ENCODE measurements around the gene TUT7.
"Not testable (repeated sequence)": the region's sequence is repeated elsewhere in the genome, so short reads cannot be mapped to it uniquely, and the experiment has no call there.

TUT7 gene, protein sequence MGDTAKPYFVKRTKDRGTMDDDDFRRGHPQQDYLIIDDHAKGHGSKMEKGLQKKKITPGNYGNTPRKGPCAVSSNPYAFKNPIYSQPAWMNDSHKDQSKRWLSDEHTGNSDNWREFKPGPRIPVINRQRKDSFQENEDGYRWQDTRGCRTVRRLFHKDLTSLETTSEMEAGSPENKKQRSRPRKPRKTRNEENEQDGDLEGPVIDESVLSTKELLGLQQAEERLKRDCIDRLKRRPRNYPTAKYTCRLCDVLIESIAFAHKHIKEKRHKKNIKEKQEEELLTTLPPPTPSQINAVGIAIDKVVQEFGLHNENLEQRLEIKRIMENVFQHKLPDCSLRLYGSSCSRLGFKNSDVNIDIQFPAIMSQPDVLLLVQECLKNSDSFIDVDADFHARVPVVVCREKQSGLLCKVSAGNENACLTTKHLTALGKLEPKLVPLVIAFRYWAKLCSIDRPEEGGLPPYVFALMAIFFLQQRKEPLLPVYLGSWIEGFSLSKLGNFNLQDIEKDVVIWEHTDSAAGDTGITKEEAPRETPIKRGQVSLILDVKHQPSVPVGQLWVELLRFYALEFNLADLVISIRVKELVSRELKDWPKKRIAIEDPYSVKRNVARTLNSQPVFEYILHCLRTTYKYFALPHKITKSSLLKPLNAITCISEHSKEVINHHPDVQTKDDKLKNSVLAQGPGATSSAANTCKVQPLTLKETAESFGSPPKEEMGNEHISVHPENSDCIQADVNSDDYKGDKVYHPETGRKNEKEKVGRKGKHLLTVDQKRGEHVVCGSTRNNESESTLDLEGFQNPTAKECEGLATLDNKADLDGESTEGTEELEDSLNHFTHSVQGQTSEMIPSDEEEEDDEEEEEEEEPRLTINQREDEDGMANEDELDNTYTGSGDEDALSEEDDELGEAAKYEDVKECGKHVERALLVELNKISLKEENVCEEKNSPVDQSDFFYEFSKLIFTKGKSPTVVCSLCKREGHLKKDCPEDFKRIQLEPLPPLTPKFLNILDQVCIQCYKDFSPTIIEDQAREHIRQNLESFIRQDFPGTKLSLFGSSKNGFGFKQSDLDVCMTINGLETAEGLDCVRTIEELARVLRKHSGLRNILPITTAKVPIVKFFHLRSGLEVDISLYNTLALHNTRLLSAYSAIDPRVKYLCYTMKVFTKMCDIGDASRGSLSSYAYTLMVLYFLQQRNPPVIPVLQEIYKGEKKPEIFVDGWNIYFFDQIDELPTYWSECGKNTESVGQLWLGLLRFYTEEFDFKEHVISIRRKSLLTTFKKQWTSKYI (N-terminal part only)

DNA sequence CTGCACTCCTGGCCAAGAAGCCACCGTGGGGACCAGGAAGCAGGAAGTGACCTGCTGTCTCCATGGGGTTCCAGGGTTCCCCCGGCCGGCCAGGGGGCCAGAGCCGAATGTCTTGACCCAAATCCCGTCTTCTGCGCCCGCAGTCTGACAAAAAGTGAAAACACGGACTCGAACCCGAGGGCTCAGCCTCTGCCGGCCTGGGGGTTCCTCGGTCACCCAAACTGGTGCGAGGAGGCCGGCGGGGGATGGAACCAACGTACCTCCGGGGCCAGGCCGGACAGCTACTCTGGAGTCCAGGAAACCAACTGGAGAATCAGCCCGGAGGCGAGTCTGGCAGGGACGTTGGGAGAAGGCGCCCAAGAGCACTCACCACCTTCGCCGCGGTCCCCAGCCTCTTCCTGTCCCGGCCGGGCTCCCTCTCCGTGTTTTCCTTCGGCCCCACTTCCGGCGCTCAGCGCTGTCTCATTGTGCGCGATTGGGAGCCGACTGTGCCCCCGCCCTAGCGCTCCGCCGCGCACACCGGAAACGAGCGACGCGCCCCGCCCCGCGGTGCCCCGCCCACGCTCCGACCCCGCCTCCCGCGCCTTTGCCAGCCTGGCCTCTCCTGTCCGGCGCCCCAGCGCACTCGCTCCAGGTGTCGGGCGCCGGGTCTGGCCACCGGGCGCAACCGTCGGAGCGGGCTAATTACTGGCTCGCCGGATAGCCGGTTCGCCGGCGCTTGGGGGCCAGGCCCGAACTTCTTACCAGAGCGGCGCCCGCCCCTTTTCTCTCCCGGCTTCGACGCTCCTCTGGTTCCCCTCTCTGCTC is at the start of gene TUT7:
Gene TUT7, minus strand, starts transcription at position 400 of the 807 bp plus-strand sequence. CDS start 1,211 bp downstream, outside the sequence.
- DNase-seq (ENCODE audit: low spot score) = peak; percentile 90

DNA sequence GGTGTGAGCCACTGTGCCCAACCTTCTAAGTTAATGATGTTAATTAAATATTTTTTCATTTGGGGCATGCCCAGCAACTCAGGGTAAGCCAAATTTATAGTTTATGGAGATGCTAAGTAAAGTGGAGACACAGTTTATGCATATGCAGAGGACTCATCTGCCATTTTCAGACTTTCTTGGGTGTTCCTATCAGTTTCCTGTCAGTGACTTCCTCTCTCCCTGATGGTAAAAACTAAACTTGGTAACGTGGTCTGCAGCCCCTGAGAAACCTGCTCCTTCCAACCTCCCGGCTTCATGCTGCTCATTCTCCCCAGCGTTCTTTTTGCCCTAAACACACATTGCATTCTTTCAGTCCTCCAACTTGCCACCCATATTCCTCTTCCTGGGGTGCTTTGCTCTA is 48.4 kb upstream of the TUT7 start:
- DNase-seq (ENCODE audit: low spot score) = no peak

DNA sequence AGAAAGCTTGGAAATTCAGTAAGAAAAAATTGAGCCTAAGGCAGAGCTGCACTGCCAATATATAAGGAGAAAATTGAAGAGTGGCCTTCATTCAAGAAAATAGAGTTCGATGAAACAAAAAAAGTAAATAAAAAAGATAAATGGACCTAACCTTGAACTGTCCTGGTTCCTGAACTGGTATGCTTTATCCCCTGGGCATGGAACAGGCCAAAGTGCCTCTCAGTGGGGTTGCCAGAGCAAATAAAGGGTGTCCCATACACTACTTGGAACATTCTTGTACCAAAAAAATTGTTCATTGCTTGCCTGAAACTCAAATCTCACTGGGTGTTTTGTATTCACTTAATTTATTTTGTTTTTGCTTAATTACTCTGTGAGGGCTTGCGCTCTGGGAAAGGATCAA is 42.2 kb upstream of the TUT7 start:
- DNase-seq (ENCODE audit: low spot score) = no peak

DNA sequence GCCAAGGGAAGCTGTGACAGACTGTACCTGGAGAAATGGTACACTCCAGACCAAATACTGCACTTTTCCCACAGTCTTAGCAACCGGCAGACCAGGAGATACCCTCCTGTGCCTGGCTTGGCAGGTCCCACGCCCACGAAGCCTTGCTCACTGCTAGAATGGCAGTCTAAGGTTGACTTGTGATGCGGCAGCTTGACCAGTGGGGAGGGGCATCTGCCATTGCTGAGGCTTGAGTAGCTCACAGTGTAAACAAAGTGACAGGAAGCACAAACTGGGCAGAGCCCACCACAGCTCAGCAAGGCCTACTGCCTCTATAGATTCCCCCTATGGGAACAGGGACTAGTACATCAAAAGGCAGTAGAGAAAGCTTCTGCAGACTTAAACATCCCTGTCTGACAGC is 36.0 kb upstream of the TUT7 start:
- not testable (repeated sequence) for DNase-seq (ENCODE audit: low spot score)

DNA sequence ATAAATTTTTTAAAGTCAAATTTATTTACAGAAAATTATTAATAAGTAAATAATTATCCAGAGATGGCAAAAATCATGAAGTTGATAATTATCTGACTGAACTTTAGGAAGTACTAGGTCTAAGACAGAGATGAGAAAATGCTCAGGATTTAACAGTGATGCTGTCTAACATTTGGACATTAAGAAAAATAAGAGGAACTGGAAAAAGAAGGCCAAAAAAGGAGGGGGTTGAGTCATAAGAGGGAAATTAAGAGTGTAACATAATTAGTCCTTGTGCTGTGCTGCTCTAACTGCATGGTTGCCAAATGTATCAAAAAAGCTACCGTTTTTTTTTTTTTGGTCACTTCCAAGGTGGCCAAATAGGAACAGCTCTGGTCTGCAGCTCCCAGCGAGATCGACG is 35.4 kb upstream of the TUT7 start:
- DNase-seq (ENCODE audit: low spot score) = no peak

DNA sequence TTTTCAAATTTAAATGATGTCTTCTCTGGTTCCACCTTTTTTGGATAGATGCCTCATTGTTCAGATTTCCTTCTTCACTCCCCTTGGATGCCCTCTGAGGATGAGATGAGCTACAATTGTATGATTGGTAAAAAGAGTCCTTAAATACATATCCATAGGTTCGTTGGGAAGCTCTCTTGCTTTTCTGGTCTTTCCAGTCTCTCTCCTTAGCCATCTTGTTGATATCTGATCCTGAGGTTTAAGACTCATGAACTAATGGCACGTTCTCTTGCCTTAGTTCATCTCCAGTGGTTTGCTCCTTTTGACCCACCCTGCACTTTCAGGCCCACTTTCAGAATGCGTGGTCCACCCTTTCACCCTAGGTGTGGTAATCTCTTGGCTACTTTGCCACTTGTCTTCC is 33.2 kb upstream of the TUT7 start:
- DNase-seq (ENCODE audit: low spot score) = no peak

DNA sequence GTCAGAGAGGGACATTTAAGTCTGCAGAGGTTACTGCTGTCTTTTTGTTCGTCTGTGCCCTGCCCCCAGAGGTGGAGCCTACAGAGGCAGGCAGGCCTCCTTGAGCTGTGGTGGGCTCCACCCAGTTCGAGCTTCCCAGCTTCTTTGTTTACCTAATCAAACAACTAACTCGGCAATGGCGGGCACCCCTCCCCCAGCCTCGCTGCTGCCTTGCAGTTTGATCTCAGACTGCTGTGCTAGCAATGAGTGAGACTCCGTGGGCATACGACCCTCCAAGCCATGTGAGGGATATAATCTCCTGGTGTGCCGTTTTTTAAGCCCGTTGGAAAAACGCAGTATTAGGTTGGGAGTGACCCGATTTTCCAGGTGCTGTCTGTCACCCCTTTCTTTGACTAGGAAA is 28.8 kb upstream of the TUT7 start:
- not testable (repeated sequence) for DNase-seq (ENCODE audit: low spot score)

DNA sequence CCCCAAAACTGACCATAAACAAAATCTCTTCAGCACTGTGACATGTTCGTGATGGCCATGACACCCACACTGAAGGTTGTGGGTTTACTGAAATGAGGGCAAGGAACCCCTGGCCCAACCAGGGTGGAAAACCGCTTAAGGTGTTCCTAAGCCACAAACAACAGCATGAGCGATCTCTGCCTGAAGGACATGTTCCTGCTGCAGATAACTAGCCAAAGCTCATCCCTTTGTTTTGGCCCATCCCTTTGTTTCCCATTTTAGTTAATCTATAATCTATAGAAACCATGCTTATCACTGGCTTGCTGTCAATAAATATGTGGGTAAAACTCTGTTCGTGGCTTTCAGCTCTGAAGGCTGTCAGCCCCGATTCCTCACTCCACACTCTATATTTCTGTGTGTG is 21.8 kb upstream of the TUT7 start:
- DNase-seq (ENCODE audit: low spot score) = no peak

DNA sequence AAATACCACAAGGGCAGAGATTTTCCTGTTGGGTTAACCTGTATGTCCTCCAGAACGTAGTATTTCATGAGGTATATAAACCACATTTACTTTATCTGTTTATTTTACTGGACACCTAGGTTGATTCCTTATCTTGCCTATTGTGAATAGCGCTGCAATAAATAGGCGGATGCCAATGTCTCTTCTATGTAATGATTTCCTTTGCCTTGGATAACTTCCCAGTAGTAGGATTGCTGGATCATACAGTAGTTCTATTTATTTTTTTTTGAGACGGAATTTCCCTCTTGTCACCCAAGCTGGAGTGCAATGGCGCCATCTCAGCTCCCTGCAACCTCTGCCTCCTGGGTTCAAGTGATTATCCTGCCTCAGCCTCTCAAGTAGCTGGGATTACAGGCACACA is 15.6 kb upstream of the TUT7 start:
- DNase-seq (ENCODE audit: low spot score) = no peak

DNA sequence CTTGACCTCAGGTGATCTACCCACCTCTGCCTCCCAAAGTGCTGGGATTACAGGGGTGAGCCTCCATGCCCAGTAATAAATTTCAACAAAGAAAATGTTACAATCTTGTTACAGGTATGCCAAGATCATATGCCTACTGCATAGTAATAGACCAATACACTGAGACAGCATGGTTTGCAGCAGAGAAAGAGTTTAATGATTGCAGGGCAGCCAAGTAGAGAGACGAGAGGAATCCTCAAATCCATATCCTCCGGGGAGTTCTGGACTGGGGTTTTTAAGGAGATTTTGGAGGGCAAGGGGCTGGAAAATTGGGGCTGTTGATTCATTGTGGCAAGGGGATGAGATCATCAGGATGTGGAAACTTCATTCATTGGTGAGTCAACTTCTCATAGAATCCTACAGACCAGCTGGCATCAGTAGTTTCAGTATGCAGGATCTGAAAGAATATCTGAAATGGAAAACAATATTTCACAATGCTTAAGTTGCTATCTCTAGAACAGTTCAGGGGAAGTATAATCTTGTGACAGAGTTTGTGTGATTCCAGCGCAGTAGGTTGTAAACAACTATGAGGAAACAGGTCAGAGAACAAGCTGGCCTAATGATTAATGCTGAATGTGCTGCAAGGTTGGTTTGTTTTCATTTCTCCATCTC is 14.8 kb upstream of the TUT7 start:
- no peak for DNase-seq (ENCODE audit: low spot score)

DNA sequence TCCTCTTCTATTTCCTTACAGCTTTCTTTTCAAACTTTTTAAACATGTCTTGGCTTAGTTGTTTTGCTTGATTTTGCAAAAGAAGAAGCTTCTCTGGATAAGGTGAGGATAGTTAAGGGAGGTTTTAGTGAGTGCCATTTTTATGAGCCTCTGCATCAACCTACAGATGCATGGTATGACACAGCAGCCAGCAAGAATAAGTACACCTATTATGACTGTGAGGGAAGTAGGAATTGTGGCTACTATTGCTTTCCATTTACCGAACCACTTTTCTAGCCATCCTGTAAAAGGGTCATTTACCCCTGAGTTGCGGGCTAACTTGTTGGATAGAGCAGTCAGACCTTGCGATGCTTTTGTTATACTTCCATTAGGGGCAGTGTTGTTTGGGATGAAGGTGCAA is 7.0 kb upstream of the TUT7 start:
- no peak for DNase-seq (ENCODE audit: low spot score)

DNA sequence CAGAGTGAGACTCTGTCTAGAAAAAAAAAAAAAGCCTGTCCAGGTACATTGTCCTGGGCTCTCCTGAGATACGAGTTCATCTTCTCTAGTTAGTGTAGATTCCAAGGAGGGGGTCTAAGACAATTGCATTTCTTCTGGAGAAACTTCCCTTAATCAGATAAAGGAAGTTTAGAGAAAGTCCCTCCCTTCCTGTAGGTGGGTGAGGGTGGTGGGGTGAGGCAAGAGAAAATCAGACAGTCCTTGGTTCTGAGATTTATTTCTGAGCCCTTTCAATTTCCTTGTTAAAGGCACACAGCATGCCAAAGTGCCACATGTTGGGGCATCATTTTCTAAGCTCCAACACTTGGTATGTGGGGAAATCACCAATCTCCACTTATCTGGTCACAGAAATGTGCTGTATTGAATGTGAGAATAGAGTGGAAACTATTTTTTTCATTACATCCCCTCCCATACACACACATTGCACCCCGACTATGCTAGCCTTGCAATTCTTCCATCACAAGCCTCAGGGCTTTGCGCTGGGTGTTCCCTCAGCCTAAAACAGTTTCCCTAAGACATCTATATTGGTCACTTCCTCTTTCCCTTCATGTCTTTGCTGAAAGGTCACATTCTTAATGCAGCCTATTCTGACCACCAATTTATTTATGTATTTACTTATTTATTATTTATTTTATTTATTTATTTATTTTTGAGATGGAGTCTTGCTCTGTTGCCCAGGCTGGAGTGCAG is 5.1 kb upstream of the TUT7 start:
- DNase-seq (ENCODE audit: low spot score) = no peak

DNA sequence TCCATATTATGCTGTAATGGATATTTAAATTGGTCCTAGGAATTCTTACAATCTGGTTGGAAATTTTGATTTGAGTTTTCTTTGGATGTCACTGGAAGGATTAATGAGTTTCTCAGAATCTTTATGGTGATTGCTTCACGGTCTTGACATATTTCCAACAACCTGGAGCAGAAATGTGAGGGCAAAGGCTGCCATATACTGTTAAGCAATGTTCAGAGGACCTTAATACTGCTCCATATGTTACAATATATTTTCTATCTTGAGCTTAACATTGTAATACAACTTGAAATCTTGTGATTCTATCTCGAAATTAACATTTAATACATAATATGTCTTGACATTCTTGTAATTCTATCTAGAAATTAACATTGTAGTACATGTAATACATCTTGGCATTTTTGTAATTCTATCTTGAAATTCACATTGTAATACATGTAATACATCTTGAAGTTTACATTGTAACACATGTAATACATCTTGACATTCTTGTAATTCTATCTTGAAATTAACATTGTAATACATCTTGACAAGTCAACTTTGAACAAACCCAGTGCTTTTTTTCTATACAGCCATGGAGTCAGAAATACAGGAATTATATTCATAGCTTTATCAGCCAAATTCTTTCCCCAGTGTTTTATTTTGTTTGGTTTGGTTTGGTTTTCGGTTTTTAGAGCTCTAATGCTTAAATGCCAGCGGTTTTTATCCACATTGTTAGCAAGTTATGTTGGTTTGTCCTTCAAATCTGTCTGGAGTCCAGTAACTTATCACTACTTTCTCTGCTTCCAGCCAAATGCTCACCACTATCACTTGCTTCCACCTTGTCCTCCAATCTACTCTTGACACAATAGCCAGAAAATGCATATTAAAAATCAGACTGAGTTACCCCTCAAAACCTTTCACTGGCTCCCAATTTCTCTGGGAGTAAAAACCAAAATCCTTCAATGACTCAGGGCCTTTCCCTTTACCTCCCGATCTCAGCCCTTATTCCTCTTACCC is 3.0 kb upstream of the TUT7 start:
- DNase-seq (ENCODE audit: low spot score) = no peak

DNA sequence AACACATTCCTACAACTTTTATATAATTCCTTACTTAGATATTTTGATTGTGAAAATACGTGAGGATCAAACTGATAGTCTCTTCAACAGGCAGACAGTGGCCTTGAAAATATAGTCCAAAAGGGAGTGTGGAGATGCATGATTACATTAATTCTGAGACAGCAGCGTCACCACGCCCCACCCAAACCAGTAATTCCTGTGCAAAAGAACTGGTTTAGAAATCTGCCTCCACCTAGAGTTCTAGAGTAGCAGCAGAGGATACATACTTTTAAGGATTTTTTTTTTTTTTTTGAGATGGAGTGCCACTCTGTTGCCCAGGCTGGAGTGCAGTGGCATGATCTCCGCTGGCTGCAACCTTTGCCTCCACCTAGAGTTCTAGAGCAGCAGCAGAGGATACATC is 1.6 kb upstream of the TUT7 start:
- DNase-seq (ENCODE audit: low spot score) = no peak

DNA sequence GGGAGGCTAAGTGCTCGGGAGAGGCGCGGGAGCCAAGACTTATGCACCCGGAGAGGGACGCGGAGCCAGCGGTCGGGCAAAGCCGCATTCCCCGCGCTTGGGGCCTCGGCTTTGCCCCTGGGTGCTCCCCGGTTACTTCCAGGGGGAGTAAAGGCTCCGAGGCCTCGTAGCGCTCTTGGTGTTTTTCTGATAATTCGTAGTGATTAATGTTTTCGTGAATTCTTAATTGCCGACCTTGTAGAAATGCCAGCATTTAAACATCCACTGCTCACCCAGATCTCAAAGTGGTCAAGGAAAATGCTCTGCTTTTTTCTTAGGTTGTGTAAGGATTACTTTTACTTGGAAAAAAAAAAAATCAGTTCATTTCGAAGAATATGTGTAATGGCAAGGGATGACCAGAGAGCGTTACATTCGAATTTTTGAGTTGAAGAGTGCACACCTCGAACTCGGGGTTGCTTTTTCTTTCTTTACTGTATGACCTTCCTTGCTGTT is 654 bp upstream of the TUT7 start:
- DNase-seq (ENCODE audit: low spot score) = peak; percentile 36

DNA sequence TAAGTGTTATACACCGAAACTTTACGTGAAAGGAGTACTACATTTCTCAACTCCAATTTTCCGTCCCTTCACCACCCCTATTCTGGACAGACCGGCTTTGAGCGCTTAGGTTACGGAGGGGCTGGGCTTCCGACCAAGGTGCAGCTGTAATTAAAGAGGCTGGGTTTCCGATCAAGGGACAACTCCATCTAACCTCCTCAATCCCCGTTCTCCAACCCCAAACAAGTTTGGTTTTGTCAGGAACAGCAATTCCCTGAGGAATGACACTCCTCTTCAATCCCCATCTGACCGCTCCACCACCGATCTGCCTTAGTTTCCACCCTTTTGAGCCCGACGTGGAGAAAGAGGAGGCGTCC is 577 bp downstream of the TUT7 start:
- DNase-seq (ENCODE audit: low spot score) = no peak

DNA sequence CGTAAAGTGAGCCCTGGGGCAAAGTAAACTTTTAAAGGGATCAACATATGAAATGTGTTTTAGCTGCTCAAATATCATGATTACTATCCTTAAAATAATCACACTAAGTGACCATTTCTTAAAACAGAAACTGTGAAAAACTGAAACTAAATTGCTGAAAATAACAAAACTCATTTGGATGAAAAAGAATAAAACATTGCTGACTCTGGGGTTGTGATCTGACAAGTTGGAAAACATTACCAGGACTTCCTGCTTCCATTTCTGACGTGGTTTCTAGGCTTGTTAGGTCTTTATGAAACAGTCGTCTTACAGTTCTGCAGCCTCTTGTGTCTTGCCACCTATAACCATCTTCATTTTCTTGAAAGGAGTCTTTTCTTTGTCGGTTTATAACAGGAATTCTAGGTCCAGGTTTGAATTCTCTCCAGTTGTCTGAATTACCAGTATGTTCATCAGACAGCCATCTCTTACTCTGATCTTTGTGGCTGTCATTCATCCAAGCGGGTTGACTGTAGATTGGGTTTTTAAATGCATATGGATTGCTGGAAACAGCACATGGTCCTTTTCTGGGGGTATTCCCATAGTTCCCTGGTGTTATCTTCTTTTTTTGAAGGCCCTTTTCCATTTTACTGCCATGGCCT is 1.7 kb downstream of the TUT7 start:
- no peak for DNase-seq (ENCODE audit: low spot score)

DNA sequence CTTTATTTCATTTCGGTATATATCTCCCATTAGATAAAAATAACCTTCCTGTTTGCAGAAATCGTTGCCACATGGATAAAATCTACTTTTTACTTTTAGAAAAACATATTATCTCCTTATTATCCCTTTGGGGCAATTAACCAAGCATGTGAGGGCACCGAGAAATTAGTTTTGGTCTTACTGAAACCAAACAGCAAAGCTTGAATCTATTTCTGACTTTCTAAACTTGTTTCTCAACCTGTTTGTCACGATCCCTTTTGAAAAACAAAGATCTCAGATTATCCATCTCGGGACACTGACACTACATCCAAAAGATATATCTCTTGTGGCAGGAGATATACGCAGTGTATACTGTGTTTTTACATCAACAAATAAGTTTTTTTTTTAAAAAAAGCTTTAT is 2.3 kb downstream of the TUT7 start:
- no peak for DNase-seq (ENCODE audit: low spot score)

All from CD4-positive, alpha-beta T cell treated with Interleukin-15 for 4 hours (primary cell).